AG08396 (cell line): ENCODE measurements around the gene MRPS27.

Experiments used
- DNase-seq: peaks from one replicate; pipeline ENCODE4 v3.0.0; 2012; ENCODE audit warnings: low spot score, mixed read lengths

Gene MRPS27

DNA sequence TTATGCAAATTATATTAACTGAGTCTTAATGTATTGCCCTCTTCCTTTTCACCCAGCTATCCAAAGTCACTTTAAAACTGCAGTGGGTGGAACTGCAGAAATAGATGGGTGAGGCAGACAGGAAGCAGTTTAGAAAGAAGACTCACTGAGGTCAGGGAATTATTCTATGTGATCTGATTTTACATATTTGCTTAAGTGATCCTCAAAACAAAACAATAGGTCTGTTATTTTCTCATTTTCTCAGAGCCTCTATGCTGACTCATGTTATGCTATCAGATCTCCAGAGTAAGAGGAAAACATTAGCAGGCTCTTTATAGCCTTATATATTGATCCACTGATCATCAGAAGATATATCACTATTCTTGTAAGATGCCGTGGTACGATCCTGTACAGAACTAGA lies 63.5 kb downstream of the MRPS27 start:
- no peak for DNase-seq

DNA sequence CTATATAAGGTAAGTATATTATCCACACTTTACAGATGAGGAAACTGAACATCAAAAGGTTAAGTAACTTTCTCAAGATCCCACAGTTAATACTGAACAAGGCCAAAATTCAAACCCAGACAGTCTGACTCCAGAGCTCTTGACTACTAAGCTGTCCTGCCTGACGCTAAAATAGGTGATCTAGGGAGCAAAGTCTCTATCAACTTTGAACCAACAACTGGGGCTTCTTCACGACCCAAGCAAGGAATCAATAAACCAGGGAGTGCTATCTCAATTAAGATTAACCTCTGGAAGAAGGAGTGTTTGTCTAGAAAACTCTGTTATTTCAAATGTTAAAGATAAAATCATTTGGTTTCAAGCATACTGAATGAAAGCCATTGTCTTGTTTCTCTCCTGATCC lies 64.4 kb downstream of the MRPS27 start:
- no peak for DNase-seq

- no peak for DNase-seq
Measured at GRCh38 chr5:72255237-72255636, 64.8 kb downstream of the MRPS27 start.

GRCh38 chr5:72252574-72253155 lies 67.4 kb downstream of the MRPS27 start:
- DNase-seq: no peak

- DNase-seq: no peak
Measured at GRCh38 chr5:72252008-72252407, 68.0 kb downstream of the MRPS27 start.

GRCh38 chr5:72251386-72251785 lies 68.7 kb downstream of the MRPS27 start:
- DNase-seq: no peak

GRCh38 chr5:72248410-72248981 lies 71.5 kb downstream of the MRPS27 start:
- DNase-seq: peak; percentile 61

- DNase-seq: no peak
Measured at GRCh38 chr5:72246954-72247442, 73.0 kb downstream of the MRPS27 start.

DNA sequence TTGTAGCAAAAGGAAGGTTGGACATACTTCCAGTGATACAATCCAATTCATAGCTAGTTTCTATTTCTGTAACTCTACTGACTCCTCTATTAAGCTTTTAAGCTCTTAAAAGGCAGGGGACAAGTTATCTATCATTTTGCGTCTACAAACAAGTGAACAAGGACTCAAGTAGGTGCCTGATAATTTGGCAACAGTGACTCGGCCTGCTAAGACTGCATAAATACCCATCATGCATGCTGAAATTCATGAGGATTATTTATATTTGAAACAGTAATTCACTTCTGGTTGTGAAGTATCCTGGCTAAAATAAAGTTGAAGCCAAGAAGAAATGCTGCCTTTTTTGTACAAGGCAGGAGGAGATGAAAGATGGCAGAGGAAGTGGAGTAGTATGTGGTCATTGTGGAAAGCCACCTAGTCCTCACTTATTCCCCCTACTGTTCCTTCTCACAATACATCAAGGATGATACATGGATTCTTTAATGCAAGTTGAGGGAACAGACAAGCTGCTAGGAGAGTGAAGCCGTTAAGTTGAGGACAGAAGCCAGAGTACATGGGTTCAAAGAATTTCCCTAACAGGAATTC lies 74.0 kb downstream of the MRPS27 start:
- DNase-seq: no peak

GRCh38 chr5:72245546-72245945 lies 74.5 kb downstream of the MRPS27 start:
- DNase-seq: no peak

DNA sequence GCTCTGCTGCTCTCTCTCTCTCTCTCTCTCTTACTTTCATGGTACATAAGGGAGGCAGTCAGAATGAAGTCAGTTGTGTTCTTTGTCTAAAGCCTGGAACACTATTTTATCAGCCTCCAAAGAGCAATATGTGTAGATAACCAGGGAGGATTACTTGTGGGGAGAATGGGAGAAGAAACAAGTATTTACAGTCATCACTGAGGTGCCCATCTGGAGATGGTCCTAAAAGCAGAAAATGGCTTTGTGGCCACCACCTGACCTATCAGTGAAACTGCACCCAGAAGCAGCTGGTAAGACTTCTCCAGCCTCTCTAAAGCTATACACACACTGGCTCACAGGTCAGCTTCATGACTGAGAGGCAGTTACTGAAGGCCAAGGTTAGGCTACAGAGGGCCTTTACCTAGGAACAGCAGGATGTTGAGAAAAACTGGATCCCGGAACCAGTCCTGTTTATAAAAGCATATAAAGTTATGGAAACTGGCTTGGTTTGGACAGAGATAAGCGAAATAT lies 75.1 kb downstream of the MRPS27 start:
- peak; percentile 28 for DNase-seq

GRCh38 chr5:72243706-72244105 lies 76.3 kb downstream of the MRPS27 start:
- no peak for DNase-seq

DNA sequence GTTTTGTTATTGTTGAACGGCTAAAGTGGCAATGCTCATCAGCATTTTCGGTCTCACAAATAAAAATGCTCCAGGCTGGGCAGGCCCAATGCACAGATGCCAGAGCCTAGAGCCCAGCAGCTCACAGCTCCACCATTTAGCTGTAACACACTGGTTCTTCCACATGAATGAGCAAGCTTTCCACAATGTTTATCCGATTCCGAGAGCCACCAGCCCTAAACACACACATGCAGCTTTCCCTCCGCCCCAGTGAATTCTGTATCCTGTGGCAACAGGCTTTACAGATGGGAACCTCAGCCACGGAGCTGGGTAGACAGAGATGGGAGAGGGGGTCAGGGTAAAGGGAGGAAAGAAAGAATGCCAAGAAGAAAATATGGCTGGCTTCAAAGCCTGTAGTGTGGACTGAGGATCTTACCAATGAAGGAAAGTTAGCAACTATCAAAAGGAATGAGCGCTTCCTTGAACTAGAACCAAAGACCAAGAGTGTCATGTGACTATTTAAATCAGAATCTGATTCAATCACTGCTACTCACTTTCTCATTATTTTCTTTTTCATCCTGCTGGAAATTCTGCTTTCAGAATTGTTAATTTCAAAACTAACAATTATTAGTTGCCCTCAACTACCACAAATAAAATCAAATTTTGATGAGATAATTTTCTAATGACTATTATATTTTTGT lies 77.1 kb downstream of the MRPS27 start:
- DNase-seq: no peak

GRCh38 chr5:72241346-72242003 lies 78.6 kb downstream of the MRPS27 start:
- no peak for DNase-seq

DNA sequence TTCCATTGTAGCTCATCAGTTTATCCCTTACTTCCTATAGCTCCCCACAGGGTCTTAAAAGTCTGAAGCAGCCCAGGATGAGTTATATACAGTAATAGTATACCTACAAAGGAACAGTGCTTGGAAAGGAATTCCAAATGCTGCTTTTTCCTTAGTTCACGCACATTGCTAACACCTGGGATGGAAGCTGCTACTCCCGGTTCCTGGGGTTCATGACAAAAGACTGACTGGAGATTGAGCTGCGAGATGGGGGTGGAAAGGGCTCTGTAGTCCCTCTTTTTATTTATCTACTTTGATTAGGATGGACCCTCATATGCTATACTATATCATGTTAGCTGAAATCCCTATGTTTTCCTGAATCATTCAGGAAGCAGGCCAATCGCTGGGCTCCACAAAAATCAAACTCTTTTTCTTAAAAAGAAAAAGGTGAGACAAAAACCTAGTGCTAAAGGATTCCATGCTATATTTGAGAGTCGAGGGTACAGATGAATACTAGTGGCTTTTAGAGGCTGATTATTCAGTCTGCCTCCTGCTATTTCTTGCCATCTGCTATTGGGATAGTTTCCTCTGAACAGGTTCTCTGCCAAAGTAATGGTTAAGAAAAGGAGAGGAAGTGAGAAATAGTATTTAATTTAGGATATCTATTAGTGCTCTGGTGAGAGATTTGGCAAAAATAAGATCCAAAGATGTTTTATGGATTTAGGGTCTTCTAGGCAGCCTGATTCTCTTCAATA lies 81.2 kb downstream of the MRPS27 start:
- DNase-seq: no peak

DNA sequence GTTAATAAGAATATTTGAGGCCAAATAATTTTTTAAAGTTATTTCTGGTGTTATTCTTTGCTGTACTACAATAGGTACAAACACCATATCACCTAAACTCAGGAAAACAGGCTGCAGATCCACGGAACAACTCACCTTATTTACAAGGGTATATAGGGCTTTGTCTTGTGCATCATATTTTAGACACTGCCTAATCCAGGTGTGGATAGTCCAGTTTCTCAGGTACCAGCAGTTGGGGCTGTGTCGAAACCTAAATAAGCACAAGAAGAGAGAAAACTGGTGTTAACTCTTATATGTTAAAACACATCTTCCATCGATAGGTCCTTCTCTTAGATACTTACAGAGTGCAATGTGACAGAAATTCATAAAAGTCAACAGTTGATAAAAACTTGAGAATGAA lies 82.2 kb downstream of the MRPS27 start:
- no peak for DNase-seq

GRCh38 chr5:72237415-72237814 lies 82.6 kb downstream of the MRPS27 start:
- no peak for DNase-seq

GRCh38 chr5:72235725-72236124 lies 84.3 kb downstream of the MRPS27 start:
- no peak for DNase-seq

DNA sequence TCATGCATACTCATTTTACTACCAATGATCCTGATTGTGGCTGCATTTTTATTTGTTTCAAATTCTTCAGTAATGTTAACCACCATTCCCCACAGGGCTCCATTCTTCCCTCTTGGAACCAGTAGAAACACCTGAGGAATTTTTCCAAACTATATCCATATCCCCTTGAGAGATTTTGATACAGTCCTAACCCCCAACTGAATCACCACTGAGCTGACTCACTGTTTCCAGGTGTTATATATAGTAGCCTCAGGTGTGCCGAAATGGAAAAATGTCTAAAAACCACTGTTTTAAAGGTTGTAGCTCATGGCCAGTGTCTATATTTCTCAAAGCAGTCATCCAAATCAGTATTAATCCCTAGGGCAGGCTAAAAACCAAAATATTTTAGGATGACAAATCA lies 85.2 kb downstream of the MRPS27 start:
- DNase-seq: no peak

DNA sequence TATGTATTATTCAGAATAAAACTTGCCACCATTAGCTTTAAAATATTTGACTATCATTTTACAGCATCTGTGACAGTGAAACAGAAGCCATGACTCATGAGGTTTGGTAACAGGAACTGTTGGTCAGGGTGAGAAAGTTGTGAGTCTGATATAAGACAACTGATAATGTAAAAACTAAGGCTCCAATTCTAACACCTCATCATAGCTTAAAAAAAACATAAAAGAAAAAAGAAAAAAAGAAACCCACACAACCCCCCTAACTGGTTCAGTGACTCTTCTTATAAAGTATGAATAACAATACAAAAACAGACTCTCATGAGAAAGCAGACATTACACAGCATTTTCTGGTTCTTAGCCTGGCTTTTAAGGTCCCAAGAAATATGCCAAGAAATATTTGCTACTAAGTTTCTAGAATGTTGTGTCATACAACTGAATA lies 85.8 kb downstream of the MRPS27 start:
- DNase-seq: peak; percentile 36

DNA sequence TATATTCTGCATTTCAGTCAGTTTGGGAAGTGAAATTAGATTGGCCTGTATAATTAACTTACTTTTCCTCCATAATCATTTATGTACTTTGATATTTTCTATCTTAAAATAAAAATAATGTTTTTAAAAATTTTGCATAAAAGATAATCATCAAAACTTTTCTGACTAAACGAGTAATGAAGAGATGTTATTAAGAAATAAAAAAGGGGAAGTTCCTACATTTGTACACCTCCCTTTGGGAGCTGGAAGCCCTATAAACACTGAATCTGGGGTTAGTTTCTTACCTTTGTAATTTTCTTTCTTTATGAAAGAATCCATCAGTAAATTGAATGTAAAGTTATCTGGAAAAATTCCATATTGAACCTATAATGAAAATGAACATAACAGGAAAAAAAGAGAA lies 86.2 kb downstream of the MRPS27 start:
- no peak for DNase-seq

GRCh38 chr5:72232838-72233237 lies 87.2 kb downstream of the MRPS27 start:
- DNase-seq: no peak
